ENCODE results near the gene PRKAG1.

DNA sequence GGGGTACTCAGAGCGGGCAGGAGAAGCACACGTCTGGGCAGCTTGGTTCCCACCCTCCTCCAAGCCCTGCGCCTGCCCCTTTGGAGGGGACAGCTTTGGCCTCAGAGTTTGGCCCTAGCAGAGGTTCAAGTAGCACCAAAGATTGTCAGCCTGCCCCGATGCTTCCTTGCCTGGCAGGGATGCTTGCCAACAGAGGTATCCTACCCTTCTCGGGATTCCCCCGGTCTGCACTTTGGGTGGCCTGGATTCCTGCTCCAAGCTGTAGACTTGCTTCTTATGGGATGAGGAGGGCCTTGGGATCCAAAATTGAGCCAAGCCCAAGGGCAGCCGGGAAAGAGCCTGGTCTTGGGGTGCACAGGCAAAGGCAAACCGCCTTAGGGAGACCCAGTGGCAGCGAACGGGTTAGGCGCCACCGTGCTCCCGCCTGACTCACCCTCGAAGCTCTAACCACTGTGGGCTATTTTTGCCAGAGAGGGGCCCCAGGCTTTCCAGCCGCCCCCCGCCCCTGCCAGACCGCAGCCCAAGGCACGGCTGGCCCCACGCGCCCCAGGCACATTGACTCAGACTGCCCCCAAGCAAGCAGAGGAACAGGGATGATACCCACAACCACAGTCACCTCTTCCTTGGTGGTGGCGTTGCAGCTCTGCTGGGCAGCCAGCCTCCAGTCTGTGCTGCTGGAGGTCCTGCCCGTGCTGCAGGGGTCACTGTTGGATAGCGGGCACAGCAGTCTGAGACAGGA is 46.2 kb downstream of the PRKAG1 start:
- TF ChIP-seq POLR2A (IDR thresholded peaks at IDR 0.05; ENCODE audit: low read depth) = no peak
- TF ChIP-seq, protein P1, sequence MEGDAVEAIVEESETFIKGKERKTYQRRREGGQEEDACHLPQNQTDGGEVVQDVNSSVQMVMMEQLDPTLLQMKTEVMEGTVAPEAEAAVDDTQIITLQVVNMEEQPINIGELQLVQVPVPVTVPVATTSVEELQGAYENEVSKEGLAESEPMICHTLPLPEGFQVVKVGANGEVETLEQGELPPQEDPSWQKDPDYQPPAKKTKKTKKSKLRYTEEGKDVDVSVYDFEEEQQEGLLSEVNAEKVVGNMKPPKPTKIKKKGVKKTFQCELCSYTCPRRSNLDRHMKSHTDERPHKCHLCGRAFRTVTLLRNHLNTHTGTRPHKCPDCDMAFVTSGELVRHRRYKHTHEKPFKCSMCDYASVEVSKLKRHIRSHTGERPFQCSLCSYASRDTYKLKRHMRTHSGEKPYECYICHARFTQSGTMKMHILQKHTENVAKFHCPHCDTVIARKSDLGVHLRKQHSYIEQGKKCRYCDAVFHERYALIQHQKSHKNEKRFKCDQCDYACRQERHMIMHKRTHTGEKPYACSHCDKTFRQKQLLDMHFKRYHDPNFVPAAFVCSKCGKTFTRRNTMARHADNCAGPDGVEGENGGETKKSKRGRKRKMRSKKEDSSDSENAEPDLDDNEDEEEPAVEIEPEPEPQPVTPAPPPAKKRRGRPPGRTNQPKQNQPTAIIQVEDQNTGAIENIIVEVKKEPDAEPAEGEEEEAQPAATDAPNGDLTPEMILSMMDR (IDR thresholded peaks at IDR 0.05) = no peak
